HG03460 (cell line): ENCODE measurements around the gene TMEM40.
"Not testable (repeated sequence)": the region's sequence is repeated elsewhere in the genome, so short reads cannot be mapped to it uniquely, and the experiment has no call there.

ENCODE experiments used
- ATAC-seq: cut with Tn5 transposase; IDR thresholded peaks from one replicate; pipeline ENCODE4 v1.9.1; 2021; ENCODE audit not compliant: unreplicated experiment

TMEM40 gene, protein sequence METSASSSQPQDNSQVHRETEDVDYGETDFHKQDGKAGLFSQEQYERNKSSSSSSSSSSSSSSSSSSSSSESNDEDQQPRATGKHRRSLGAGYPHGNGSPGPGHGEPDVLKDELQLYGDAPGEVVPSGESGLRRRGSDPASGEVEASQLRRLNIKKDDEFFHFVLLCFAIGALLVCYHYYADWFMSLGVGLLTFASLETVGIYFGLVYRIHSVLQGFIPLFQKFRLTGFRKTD

DNA sequence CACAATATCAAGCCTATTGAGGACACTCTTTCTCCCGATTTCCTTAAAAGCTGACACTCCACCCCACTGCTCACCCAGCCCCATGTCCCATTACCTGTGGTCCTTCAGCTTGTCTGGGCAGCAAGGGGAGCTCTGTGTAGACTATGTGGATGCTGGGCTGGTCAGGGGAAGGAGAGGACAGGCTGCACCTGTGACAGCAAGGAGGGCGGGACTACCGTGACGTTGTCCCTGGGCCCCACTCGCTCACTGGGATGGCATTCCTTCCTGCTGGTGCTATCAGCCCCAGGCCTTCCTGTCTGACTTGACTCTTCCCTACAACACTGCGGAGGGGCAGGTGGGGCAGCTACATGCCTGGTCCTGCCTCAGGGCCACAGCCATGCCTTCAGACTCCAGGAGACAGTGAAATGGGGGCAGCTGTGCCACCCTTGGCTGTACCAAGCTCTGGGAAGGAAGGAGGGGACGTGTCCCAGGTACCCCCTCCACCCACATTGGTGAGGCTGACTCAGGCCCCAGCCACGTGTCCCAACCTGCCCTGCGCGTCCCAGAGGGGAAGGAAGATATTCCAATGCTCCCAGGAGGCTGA lies at the start of gene TMEM40:
Gene TMEM40 (minus strand): TSS at position 163 of the 583 bp plus-strand sequence. CDS start 9,427 bp downstream, outside the sequence.
- no peak for ATAC-seq

DNA sequence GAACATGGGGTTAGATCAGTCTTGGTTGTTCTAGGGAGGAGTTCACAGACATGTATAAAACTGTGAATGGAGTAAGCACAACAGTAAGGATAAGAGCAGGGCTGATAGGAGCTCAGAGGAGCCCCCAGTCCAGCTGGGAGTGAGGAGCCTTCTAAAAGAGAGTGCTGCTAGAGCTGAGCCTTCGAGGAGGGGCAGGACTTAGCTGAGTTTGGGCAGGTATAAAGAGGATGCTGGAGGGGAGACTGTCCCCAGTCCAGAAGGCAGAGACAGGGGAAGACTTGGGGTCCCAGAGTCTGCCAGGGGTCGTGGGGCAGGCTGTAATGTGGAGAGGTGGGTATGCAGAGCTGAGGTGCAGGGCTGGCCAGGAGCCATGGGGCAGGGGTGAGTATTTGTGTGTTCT lies 49.5 kb upstream of the TMEM40 start:
- no peak for ATAC-seq

DNA sequence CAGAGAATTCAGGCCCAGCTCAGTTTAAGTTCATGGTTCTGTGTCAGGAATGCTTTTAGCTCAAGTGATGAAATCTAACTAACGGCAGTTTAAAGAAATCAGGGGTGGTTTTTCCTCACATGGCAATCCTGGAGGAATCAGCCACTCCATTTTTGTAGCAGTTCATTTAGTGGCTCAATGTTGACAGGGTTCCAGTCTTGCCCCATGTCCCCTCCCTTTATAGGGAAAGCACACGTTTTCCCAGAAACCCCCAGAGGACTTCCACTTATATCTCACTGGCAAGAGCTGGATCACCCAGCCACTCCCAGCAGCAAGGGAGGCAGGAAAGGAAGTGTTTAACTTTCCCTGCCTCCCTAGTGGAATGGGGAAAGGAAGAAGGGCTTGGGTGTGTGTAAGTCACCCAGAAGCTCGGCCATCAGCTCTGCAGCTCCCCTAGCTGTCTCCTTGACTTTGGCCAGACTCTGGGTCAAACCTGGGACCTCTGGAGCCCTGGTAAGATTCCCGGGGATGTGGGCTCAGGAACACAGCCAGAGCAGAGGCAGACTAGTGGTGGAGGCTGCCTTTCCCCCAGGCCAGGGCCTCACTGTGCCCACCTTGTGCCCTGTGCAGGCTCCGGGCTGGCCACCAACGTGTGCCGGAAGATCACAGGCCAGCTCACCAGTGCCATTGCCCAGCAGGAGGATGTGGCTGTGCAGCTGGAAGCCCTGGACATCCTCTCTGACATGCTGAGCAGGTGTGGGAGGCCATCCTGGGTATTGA lies 48.7 kb upstream of the TMEM40 start:
- ATAC-seq, result no peak

DNA sequence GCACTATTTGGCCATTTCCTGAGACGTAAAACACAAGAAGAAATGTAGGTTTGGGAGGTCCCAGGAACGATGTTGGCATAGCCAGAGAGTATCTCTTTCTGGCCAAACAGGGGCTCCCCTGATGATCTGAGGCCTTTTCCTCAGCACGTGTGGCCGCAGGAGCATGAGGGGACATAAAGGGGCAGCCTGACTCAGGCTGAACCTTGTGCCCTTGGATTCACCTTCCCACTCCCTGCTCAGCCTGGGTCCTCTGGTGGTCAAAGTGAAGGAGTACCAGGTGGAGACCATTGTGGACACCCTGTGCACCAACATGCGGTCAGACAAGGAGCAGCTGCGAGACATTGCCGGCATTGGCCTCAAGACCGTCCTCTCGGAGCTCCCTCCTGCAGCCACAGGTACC lies 48.0 kb upstream of the TMEM40 start:
- no peak for ATAC-seq

DNA sequence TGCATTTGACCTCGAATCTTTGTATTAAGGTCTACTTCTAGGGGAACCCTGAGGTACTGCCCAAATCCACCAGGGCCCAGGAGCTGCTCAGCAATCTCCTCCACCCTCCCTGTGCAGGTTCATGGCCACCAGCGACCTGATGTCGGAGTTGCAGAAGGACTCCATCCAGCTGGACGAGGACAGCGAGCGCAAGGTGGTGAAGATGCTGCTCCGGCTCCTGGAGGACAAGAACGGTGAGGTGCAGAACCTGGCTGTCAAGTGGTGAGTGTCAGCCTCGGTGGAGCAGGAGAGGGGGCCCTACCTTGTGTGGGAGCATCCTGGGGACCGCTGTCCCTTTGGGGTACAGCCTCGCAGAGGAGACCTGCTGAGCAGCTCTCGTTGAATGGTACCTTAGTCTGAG lies 44.3 kb upstream of the TMEM40 start:
- no peak for ATAC-seq

DNA sequence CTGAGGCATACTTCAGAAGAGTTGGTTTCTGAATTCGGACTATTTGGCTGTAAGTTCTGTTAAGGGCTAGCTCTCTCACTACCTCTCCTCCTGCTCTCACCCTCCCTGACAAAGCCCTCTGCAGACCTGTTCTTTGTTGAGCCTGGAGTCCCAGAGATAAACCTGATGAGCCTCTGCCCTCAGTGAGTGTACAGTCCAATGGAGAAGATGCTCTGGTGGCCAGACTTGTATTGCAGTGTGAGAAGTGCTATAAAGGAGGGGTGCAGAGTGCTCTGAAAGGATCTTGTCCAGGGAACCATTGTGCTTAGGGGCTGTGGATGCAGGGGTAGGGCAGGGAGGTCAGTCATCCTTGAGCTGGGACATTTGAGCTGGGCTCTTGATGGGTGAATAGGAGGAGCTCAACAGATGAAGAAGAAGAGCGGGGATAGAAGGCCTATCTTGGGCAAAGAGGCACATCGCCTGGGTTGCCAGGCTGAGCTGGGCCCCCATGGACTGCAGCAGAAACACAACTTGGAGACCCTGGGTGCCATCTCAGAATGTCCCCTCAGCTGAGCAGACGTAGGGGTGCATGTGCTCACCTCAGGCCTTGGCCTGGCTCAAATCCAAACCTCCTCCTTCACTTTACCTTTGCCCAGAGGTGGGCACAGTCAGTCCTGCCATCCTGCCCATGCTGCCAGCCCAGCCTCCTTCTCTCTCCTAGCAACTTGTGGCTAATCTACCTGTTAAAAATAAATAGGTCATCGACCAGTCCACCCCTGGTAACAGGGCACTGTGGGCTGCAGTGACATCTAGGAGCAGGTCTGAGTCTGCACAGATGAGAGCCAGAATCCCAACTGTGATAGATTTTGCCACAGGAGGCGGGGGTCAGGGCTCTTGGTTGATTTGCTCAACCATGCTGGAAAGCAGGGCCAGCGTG lies 40.7 kb upstream of the TMEM40 start:
- no peak for ATAC-seq

DNA sequence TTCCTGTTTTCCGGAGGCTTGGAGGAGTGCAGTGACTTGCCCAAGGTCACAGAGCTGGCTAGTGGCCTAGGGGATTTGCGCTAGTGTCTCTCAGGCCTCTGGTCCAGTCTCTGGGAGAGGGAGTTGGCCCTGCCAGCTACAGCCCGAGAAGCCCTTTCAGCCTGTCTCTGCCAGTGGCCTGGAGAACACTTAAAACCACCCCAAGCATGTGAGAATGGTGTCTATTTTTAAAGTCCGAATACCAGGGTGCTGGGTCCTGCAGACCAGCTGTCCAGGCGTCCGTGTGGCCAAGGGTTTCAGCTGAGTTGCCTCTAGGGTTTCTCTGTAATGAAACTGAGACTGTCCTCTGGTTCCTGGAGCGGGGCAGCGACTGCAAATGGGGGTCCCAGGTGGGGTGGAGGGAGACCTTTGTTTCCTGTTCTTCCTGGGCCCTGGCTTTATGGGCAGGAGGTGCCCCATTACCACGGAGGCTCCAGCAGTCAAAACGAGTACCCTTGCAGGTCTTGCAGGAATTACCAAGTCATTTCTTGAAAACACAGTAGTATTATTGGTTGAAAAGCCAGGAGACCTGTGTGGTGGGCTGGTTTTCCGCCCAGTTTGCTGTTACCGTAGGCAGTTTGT lies 39.6 kb upstream of the TMEM40 start:
- no peak for ATAC-seq

DNA sequence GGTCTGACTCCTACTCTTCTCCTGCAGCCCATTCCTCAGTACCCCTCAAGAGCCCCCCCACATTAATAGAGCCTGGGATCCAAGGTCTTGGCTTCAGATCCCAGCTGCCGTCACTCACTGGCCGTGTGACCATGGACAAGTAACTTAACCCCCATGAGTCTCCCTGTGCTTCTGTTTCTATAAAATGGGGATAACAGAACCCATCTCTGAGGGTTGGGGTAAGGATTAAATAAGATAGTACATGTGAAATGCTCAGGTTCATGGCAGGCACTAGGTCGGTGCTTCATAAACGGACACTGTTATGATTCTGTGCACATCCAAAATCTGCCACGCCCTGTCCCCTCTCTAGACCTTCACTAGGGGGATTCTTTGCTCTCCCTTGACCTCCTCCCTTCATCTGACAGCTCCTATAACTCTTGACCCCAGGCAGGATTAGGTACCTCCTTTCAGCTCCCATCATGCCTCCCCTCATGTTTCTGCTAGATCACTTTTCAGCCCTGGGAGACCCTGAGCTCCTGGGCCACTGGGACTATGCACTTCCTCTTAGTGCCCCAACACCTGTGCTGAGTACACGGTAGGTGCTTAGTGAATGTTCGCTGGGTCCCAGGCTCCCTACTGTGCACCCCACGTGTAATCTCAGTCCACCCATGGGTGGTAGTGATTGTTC lies 39.0 kb upstream of the TMEM40 start:
- no peak for ATAC-seq

DNA sequence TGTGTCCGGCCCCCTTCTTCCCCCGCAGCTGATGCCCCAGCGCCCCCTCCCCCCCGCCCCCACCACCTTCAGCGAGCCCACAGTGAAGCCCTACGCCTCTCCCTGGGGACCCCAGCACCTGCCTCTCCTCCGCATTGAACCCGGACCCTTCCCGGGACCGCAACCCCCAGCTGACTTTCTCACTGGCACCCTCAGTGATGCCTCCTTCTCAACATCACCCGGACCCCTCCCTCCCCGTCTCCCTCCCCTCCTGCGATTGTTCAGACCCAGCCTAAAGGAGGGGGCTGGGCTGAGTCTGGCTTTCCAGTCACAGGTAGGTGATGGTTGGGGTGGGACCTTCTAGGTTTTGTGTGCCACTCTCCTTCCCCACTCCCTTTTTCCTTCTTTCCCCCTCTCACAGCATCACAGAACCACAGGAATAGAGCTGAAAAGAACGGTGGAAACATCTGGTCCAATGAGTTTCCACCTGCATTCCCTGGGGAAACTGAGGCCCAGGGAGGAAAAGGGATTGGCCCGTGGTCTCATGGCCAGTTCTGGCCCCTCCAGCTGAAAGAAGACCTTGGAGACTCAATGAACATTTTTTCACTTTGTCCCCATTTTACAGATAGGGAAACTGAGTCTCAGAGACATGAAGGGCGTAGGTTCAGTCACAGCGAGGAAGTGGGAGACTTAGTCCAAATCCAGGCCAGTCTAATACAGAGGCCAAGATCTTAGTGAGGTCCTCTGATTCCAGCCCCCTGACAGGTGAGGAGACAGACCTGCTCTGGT lies 38.2 kb upstream of the TMEM40 start:
- no peak for ATAC-seq

DNA sequence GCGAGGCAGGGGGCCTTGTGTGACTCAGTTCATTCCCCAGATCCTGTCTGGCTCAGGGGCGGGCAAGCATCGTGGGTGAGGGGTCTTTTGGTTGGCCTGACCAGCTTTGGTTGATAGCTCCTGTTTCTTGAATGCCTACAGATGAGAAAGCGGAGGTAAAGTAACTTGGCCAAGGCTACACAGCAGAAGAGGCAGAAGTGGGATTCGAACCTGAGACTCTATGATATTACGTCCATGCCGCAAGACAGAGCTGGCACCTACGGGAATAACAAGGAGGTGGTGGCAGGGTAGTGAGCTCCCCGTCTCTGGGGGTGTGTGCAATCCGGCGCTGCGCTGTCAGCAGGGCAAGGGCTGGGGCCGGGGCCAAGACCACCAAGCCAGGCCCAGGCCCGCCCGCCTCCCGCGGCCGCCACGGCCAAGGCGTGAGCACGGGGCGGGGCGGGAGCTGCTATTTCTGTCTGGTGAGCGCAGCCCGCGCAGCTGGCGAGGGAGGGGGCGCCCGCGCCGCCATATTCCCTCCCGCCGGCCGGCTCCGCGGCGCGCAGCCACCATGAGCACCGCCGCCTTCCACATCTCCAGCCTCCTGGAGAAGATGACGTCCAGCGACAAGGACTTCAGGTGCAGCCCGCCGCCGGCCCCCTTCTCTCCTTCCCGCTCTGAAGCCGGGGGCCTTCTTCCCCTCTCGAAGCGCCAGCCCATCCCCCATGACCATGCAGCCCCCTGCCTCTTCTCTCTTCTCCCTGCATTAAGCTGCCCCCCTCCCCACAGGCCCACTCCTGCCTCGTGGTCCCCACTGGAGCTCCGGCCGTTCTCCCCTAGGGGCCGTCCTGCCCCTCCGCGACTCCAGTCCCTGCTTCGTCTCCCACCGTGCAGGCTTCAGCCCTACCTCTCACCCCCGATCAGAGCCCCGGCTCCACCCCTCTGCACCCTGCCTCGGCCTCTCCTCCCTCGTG lies 37.4 kb upstream of the TMEM40 start, which contains the start of gene CAND2:
Gene CAND2 (plus strand): TSS at position 510 of the 953 bp plus-strand sequence. CDS start 41 bp downstream, at position 551.
- ATAC-seq, result no peak

DNA sequence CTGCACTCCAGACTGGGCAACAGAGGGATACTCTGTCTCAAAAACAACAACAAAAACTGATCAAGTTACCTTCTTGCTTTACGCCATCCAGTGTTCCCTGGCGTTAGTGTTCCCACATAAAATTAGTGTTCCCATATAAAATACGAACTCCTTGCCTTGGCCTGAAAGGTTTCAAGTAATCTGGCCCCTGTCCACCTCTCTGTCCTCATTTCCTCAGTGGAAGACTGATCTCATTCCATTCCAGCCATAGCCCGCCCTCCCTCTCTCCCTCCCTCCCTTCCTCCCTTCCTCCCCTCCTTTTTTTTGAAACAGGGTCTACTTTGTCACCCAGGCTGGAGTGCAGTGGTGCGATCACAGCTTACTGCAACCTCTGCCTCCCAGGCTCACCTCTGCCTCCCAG lies 34.6 kb upstream of the TMEM40 start:
- no peak for ATAC-seq

DNA sequence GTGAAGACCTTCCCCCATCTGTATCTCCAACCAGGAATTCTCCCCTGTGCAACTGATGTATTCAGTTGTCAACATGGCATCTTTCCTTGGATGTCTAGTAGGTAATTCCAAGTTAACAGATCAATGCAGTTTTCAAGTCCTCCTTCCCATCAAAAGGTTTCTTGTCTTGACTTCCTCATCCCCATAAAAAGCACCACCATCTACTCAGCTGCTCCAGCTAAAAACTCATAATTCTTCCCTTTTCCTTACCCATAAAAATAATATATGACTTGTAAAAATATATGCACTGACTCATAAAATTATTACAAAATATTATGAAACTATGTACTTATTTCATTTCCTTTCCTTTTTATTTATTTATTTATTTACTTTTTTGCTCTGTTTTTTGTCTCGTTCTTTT lies 32.4 kb upstream of the TMEM40 start:
- no peak for ATAC-seq

DNA sequence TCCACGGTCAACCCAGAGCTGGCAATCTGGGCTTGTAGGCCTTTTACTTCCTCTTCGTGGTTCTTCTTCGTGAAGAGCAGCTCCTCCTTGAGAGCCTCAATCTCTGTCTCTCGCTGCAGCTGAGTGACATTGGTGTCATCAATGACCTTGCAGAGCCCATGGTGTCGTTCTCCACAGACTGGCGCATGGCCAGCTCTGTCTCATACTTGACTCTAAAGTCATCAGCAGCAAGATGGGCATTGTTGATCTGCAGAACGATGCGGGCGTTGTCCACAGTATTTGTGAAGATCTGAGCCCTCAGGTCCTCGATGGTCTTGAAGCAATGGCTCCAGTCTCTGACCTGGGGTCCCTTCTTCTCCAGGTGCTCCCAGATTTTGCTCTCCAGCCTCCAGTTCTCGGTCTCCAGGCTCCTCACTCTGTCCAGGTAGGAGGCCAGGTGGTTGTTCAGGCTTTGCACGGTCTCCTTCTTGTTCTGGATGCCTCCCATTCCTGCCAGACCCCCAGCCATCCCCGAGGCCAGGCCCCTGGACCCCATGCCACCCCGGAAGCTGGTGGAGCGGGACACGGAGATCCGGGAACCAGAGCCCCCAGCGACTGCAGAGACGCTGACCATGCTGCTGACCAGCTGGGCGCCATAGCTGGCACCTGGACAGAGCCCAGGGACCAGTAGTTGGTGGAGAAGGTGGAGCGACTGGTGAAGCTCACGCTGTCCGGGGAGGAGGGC lies 29.1 kb upstream of the TMEM40 start:
- ATAC-seq, result not testable (repeated sequence)

DNA sequence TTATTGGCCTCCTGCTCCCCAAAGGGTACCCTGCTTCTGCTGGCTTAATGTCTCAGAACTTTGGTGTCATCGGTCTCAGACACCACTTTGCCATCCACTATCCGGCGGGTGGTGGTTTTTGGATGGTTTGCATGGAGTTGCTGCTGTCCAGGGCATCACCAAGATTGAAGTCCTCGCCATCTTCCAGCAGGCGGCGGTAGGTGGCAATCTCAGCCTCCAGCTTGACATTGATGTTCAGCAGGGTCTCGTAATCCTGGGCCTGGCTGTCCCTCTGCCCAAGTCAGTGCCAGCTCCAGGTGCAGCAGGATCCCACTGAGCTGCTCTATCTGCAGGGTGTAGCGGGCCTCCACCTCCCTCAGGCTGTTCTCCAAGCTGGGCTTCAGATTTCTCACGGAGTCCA lies 28.3 kb upstream of the TMEM40 start:
- ATAC-seq, result not testable (repeated sequence)

DNA sequence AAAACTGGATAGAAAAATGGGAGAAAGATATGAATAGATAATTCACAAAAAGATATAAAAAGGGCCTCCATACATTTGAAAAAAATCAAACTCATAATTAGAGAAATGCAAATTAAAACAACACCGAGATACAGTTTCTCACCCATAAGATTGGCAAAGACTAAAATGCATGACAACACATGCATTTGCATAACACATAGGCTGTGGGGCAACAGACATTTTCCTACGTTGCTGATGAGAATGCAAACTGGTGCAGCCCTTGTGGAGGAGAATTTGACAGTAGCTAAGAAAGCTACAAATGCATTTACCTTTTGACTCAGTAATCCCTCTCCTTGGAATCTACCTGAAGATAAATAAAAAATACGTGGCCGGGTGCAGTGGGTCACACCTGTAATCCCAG lies 26.0 kb upstream of the TMEM40 start:
- ATAC-seq, result no peak

DNA sequence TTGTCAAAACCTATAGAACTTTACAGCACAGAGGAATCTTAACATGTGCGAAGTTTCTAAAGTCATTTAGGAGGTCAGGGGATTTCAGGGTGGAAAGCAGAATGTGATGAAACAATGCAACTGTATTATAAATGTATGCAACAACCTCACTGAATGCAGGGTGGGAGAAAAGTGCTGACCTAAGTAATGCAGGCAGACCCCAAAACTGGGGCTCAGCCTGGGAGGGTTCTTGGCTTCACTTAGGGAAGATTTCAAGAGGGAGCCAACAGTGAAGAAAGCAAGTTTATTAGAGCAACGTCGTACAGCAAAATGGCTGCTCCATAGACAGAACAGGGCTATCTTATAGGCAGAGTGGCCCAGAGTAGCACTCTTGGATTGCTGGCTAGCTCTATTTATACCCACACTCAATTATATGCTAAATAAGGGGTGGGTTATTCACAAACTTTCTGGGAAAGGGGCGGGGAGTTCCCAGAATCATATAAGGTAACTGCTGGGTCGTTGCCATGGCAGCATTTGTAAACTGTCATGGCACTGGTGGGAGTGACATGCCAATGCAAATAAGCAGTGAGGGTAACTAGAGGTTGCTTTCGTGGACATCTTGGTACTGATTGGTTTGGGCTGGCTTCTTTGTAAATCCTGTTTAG lies 23.2 kb upstream of the TMEM40 start:
- no peak for ATAC-seq

DNA sequence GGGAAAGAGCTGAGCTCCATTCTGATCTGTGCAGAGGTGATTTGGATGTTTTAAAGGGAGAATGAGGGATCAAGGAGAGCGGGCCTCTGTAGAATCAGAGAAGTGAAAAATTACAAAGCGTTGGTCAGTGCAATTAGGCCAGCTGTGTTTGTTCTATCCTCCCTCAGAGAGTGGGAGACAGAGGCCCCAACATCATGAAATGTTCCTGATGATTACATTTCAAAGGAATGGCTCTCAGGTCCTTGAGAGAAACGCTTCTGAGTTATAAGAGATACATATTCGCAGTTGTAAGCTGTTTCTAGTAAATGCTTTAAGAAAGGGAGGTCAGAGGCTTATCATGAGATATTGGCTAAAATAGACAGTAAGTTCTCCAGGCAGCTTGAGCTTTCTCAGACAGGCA lies 21.7 kb upstream of the TMEM40 start:
- no peak for ATAC-seq
